Heart right ventricle (tissue), 16 donors: Measurements from ENCODE around the gene CYTH2. TPM values are rescaled to one million over a fixed set of nuclear protein-coding genes. Genes with fewer than 3 reads are reported as not detected.

Experiments
- ATAC-seq, 8 donors: fragments of 200-7000 bp; cut with Tn5 transposase; one replicate each; pipeline ENCODE4 v1.9.1; 2020; ENCODE audit warnings: mild to moderate bottlenecking in 8 of 8, moderate library complexity in 8 of 8, moderate number of reproducible peaks in 1 of 8
- DNase-seq, 2 donors: peaks; one replicate each; pipeline ENCODE4 v3.0.0-alpha.2; 2020
- H3K27ac ChIP-seq, 10 donors: fragments of 200-600 bp; sonication (generic) in 2 of 10; one replicate each; pipeline versions ENCODE4 v1.5.0 to v1.8.0; 2020 to 2022; ENCODE audit warnings: mild to moderate bottlenecking in 3 of 10
- H3K27me3 ChIP-seq, 7 donors: fragments of 200-600 bp; one replicate each; pipeline ENCODE4 v1.8.0; 2021 to 2022; ENCODE audit warnings: mild to moderate bottlenecking in 2 of 7
- H3K36me3 ChIP-seq, 9 donors: fragments of 200-600 bp; sonication (generic) in 1 of 9; one replicate each; pipeline versions ENCODE4 v1.5.0 to v1.8.0; 2020 to 2022; ENCODE audit warnings: mild to moderate bottlenecking in 2 of 9
- H3K4me1 ChIP-seq, 9 donors: fragments of 200-600 bp; sonication (generic) in 1 of 9; one replicate each; pipeline versions ENCODE4 v1.5.0 to v1.8.0; 2020 to 2022; ENCODE audit warnings: mild to moderate bottlenecking in 4 of 9
- H3K4me3 ChIP-seq, 10 donors: fragments of 200-600 bp; sonication (generic) in 2 of 10; one replicate each; pipeline versions ENCODE4 v1.5.0 to v1.8.0; 2020 to 2022; ENCODE audit warnings: mild to moderate bottlenecking in 7 of 10, moderate library complexity in 2 of 10
- H3K9me3 ChIP-seq, 11 donors: fragments of 200-600 bp in 10 of 11; sonication (generic) in 2 of 11; one replicate each; pipeline versions ENCODE4 v1.5.0 to v1.8.0; 2013 to 2022; ENCODE audit warnings: mild to moderate bottlenecking in 2 of 11, control low read depth in 1 of 11, moderate library complexity in 1 of 11
- CTCF ChIP-seq, 9 donors: fragments of 200-600 bp; sonication (generic) in 2 of 9; IDR thresholded peaks; one replicate each; pipeline versions ENCODE4 v1.5.0 to v1.8.0; 2021 to 2022; ENCODE audit warnings: antibody characterized with exemption in 9 of 9, mild to moderate bottlenecking in 5 of 9, moderate library complexity in 1 of 9
- WGBS, 2 donors: extraction: QIAGEN DNeasy Blood & Tissue Kit; methylation state at CpG; one replicate each; pipeline ENCODE4 v1.1.7; 2013; ENCODE audit warnings: inconsistent platforms in 1 of 2; 5-methylcytosine and 5-hydroxymethylcytosine counted together
- intact Hi-C, 10 donors: fragments of 100-400 bp; cut with DNase I; formaldehyde crosslinking; loops; one replicate each; pipeline versions ENCODE4 v1.11.1 to v1.14.2; 2022
- polyA plus RNA-seq, 2 donors: library from polyadenylated mRNA; stranded (reverse); fragments of 200-250 nt; gene quantifications; one replicate each; pipeline ENCODE4 v1.2.3, GENCODE V29; 2013
- total RNA-seq, 10 donors: library from RNA; stranded (reverse); fragmentation: NEBNext Ultra II Directional in 3 of 10; extraction: Animal tissue kit (Norgen Biotek cat#: 25700) in 3 of 10; gene quantifications; one replicate each; pipeline versions ENCODE4 v1.2.1 to v1.2.4, GENCODE V29; 2021 to 2023
- donor health status: Arrhythmogenic right ventricular cardiomyopathy.
- donor health status: ischemic (EF 13 %, LVEDD 7.1; RV severe dilation, severe dysfunction).
- donor health status: healthy with polysubstance abuse.
- donor health status: DM: no; HTN: yes; CAD: no.
- donor health status: DM: no; HTN: no; CAD: no.
- donor health status: ischemic (EF 25% LVEDD 6.9; RV normal size, moderate dysfunction).
- donor health status: ischemic (EF 25% LVEDD 5.7; RV mildly dilated, moderate dysfunction).
- donor health status: healthy.
- donor health status: DM: yes; HTN: yes; CAD: no.
- donor health status: Ischemic cardiomyopathy.
- donor health status: ischemic (EF 35%, LVEDD 5.7; RV mildly dilated, moderate dysfunction).
- donor health status: nonischemic (EF 11% LVEDD 7.7; RV severe dilation, severe dysfunction).
- donor health status: DM: yes; HTN: yes; CAD: no.
- donor health status: PGD.
- donor health status: ischemic (EF 29% LVEDD 5.4; RV normal size, mild dysfunction).
- donor health status: nonischemic (EF 23%, LVEDD 6.1; RV moderate dilation, normal function).

The CYTH2 gene
- total and polyA plus RNA-seq, 12 donors: 25.8 to 41.9 (median 32.2) TPM

GRCh38 chr19:48475369-48476068 lies 6.3 kb downstream of the CYTH2 start:
- intact Hi-C loops: loop anchor here in 1 of 10 donors (10.0 kb wide), 1 partner anchor 479 kb away; the partner anchor contains the start of gene BAX
- H3K9me3 ChIP-seq: no peaks in the 10 kb centered on the region
- peaks cover under 1 to 28% (median 6%) of the 10 kb centered on the region in 9 donors for H3K4me1 ChIP-seq
- H3K36me3 ChIP-seq: peaks cover 0 to 92% (median 70%) of the 10 kb centered on the region in 9 donors
- DNase-seq: no peak
- no peak for ATAC-seq
- TF ChIP-seq CTCF (IDR thresholded peaks at IDR 0.05): no peak
- no peak overlapping the region for H3K4me3 ChIP-seq
- H3K27ac ChIP-seq: no peak overlapping the region
- H3K27me3 ChIP-seq: no peaks in the 10 kb centered on the region
- 89 to 92% methylated on average over 17 of the region's 17 CpGs for WGBS, 2 donors

- H3K4me3 ChIP-seq: no peak overlapping the region
- H3K4me1 ChIP-seq: peaks cover 5 to 28% (median 6%) of the 10 kb centered on the region in 9 donors
- no peaks in the 10 kb centered on the region for H3K27me3 ChIP-seq
- no peak overlapping the region for H3K27ac ChIP-seq
- no peak for DNase-seq
- peaks cover 0 to 85% (median 64%) of the 10 kb centered on the region in 9 donors for H3K36me3 ChIP-seq
- 96% methylated on average over 9 of the region's 9 CpGs for WGBS, 2 donors
- intact Hi-C loops: loop anchor here in 1 of 10 donors (10.0 kb wide), 1 partner anchor 479 kb away; the partner anchor contains the start of gene BAX
- H3K9me3 ChIP-seq: no peaks in the 10 kb centered on the region
- no peak for ATAC-seq
- no peak for TF ChIP-seq CTCF (IDR thresholded peaks at IDR 0.05)
These were observed 7.0 kb downstream of the CYTH2 start for GRCh38 chr19:48476176-48476575.

GRCh38 chr19:48477067-48477685 lies 8.0 kb downstream of the CYTH2 start:
- peaks cover 0 to 75% (median 54%) of the 10 kb centered on the region in 9 donors for H3K36me3 ChIP-seq

More at GRCh38 chr19:48477067-48477685, 8.0 kb downstream of the CYTH2 start:
- WGBS, 2 donors: 78 to 81% methylated on average over 10 of the region's 10 CpGs
- H3K27ac ChIP-seq: no peak overlapping the region
- DNase-seq: no peak
- intact Hi-C loops: loop anchor here in 1 of 10 donors (10.0 kb wide), 1 partner anchor 478 kb away; the partner anchor contains the start of gene BAX
- H3K9me3 ChIP-seq: no peaks in the 10 kb centered on the region
- peaks cover 12 to 29% (median 16%) of the 10 kb centered on the region in 9 donors for H3K4me1 ChIP-seq
- no peaks in the 10 kb centered on the region for H3K27me3 ChIP-seq
- no peak for TF ChIP-seq CTCF (IDR thresholded peaks at IDR 0.05)
- ATAC-seq: no peak
- H3K4me3 ChIP-seq: no peak overlapping the region
